Measurements from ENCODE around the gene EFNB2.

GRCh38 chr13:106468744-106469590 is 66.5 kb downstream of the EFNB2 start:
- no peak for TF ChIP-seq CTCF (IDR thresholded peaks at IDR 0.05)
- no peak for TF ChIP-seq EP300 (IDR thresholded peaks at IDR 0.05)
- no peak for TF ChIP-seq POLR2A (IDR thresholded peaks at IDR 0.05; ENCODE audit: low read depth)
- TF ChIP-seq POLR2AphosphoS5 (IDR thresholded peaks at IDR 0.05) = no peak

All from esophagus muscularis mucosa (tissue), 4 donors.